GM12878 (cell line): Measurements from ENCODE around the gene PEX26. TPM values are rescaled to one million over a fixed set of nuclear protein-coding genes. Genes with fewer than 3 reads are reported as not detected.

Source experiments
- ATAC-seq: fragments of 200-7000 bp; cut with Tn5 transposase; 3 replicates; pipeline ENCODE4 v1.9.1; 2020; ENCODE audit warnings: mild to moderate bottlenecking, moderate library complexity
- BruUV-seq: library from RNA; stranded (reverse); fragments of 400-500 nt; replicated peaks from 2 replicates; lab custom pipeline; 2021; lab: Mats Ljungman, UMichigan
- CTCF ChIA-PET: fragments of 300-600 bp; sonication (Branson Sonifier 250); formaldehyde crosslinking; extraction: SDS; loops from one replicate; lab custom pipeline; 2021; ENCODE audit warnings: inconsistent platforms; lab: Yijun Ruan, JAX
- POLR2A ChIA-PET: fragments of 350-600 bp; formaldehyde crosslinking; extraction: SDS; loops from one replicate; lab custom pipeline; 2021; ENCODE audit warnings: inconsistent platforms; lab: Charles Lee
- RAD21 ChIA-PET: fragments of 300-600 bp; sonication (Branson Sonifier 250); formaldehyde crosslinking; loops from one replicate; lab custom pipeline; 2023; ENCODE audit warnings: antibody characterized with exemption; ENCODE audit not compliant: unreplicated experiment; lab: Charles Lee
- SMC1A ChIA-PET: fragments of 300-600 bp; sonication (Branson Sonifier 250); formaldehyde crosslinking; loops from one replicate; lab custom pipeline; 2023; ENCODE audit not compliant: unreplicated experiment, uncharacterized antibody; lab: Charles Lee
- DNase-seq: peaks from one replicate; pipeline ENCODE4 v3.0.0-alpha.2; 2011; ENCODE audit warnings: low read depth, low spot score
- FAIRE-seq: peaks from 3 replicates; lab custom pipeline; 2011; peaks lifted over from hg19 to GRCh38; lab: Jason Lieb, UNC
- H2AFZ ChIP-seq: 2 replicates; pipeline ENCODE4 v1.6.0; 2011; ENCODE audit warnings: low read depth, low read length, control low read depth; ENCODE audit not compliant: control insufficient read depth
- H3K27ac ChIP-seq: 2 replicates; pipeline ENCODE4 v1.5.1; 2011; ENCODE audit warnings: control low read depth; ENCODE audit not compliant: control insufficient read depth, insufficient read depth
- H3K27me3 ChIP-seq, 2 experiments: replicated peaks in 1 of 2; 2 replicates each; pipeline versions ENCODE4 v1.6.0 to v1.6.1; 2011; ENCODE audit warnings: low read length in 1 of 2; ENCODE audit not compliant: control insufficient read depth in 2 of 2, insufficient read depth in 2 of 2
- H3K36me3 ChIP-seq, 2 experiments: 2 replicates each; pipeline ENCODE4 v1.5.1; 2011; ENCODE audit warnings: low read length in 1 of 2; ENCODE audit not compliant: control insufficient read depth in 2 of 2, insufficient read depth in 2 of 2
- H3K4me1 ChIP-seq: 2 replicates; pipeline ENCODE4 v1.6.1; 2011; ENCODE audit warnings: mild to moderate bottlenecking, low read length, moderate library complexity, mixed read lengths; ENCODE audit not compliant: control insufficient read depth, insufficient read depth
- H3K4me2 ChIP-seq: 2 replicates; pipeline ENCODE4 v1.6.0; 2011; ENCODE audit warnings: control low read depth; ENCODE audit not compliant: control insufficient read depth, insufficient read depth
- H3K4me3 ChIP-seq: fragments of 200-600 bp; sonication (generic); 2 replicates; pipeline ENCODE4 v1.5.1; 2016
- H3K79me2 ChIP-seq: 2 replicates; pipeline ENCODE4 v1.6.0; 2011; ENCODE audit warnings: low read length; ENCODE audit not compliant: control insufficient read depth, insufficient read depth
- H3K9ac ChIP-seq: 2 replicates; pipeline ENCODE4 v1.8.0; 2011; ENCODE audit warnings: low read length, control low read depth, mixed read lengths; ENCODE audit not compliant: control insufficient read depth, insufficient read depth
- H3K9me3 ChIP-seq: replicated peaks from 3 replicates; pipeline ENCODE4 v1.5.1; 2011; ENCODE audit warnings: mild to moderate bottlenecking, low read length; ENCODE audit not compliant: control insufficient read depth, insufficient read depth
- H4K20me1 ChIP-seq: 2 replicates; pipeline ENCODE4 v1.6.0; 2011; ENCODE audit not compliant: control insufficient read depth, insufficient read depth
- BMI1 ChIP-seq: fragments of 450-650 bp; IDR thresholded peaks from 2 replicates; pipeline ENCODE4 v1.6.1; 2016; ENCODE audit warnings: mild to moderate bottlenecking, moderate library complexity, borderline replicate concordance
- BRCA1 ChIP-seq: IDR thresholded peaks from 2 replicates; pipeline ENCODE4 v1.6.1; 2011; ENCODE audit warnings: low read depth, low read length, improper control_type of control experiment
- FOS ChIP-seq: IDR thresholded peaks from 3 replicates; pipeline ENCODE4 v1.6.1; 2011; ENCODE audit warnings: borderline replicate concordance; ENCODE audit not compliant: insufficient read length; ENCODE audit errors: extremely low read depth
- RUNX3 ChIP-seq: IDR thresholded peaks from 2 replicates; pipeline ENCODE4 v1.6.1; 2012; ENCODE audit warnings: low read length, inconsistent platforms
- SUZ12 ChIP-seq: fragments of 200-600 bp; sonication (generic); IDR thresholded peaks from one replicate; pipeline ENCODE4 v1.6.1; 2018; ENCODE audit warnings: antibody characterized with exemption, mild to moderate bottlenecking; ENCODE audit not compliant: unreplicated experiment
- TBL1XR1 ChIP-seq: IDR thresholded peaks from 2 replicates; pipeline ENCODE4 v1.6.1; 2012; ENCODE audit warnings: low read depth, low read length, improper control_type of control experiment
- WGBS: methylation state at CpG from one replicate; pipeline ENCODE4 v1.1.6; 2016; ENCODE audit warnings: low lambda C conversion rate; ENCODE audit not compliant: insufficient replicate concordance, insufficient coverage; ENCODE audit errors: missing lambda C conversion rate; 5-methylcytosine and 5-hydroxymethylcytosine counted together
- in situ Hi-C: fragments of 300-500 bp; cut with MboI; formaldehyde crosslinking; loops from 9 replicates; pipeline ENCODE4 v1.14.3; 2018; ENCODE audit warnings: mixed read lengths
- intact Hi-C: fragments of 100-400 bp; cut with micrococcal nuclease; formaldehyde crosslinking; loops from one replicate; pipeline ENCODE4 v1.14.2; 2022; ENCODE audit not compliant: unreplicated experiment
- polyA plus RNA-seq, 11 experiments: library from polyadenylated mRNA; depleted of rRNA in 4 of 11; unstranded in 6 of 11; stranded (reverse) in 5 of 11; fragments of >200 nt; fragmentation: Nextera tagmentation in 4 of 11; fragmentation: Illumina TruSeq in 1 of 11; extraction: Ambion mirVana in 4 of 11; extraction: Trizol in 1 of 11; gene quantifications; 1 replicate in 1 of 11; 2 replicates in 10 of 11; pipeline versions ENCODE4 v1.2.1 to v1.2.3, GENCODE V29; 2011 to 2016; ENCODE audit warnings: inconsistent platforms in 2 of 11, missing spikeins in 2 of 11, low read depth in 1 of 11
- total RNA-seq, 4 experiments: library from RNA; depleted of rRNA in 3 of 4; stranded (reverse); fragments of >200 nt in 3 of 4; fragmentation: Illumina TruSeq in 1 of 4; extraction: Trizol in 1 of 4; gene quantifications; 2 replicates each; pipeline versions ENCODE4 v1.2.1 to v1.2.3, GENCODE V29; 2013 to 2021
- TF ChIP-seq, protein P1 (sequence below): fragments of 450-650 bp; formaldehyde crosslinking; IDR thresholded peaks from 2 replicates; pipeline ENCODE4 v1.4.0; 2020; ENCODE audit warnings: mild to moderate bottlenecking, moderate library complexity
- TF ChIP-seq, protein P2 (sequence below): fragments of 450-650 bp; IDR thresholded peaks from 2 replicates; pipeline ENCODE4 v1.6.1; 2017; ENCODE audit warnings: borderline replicate concordance
- TF ChIP-seq, protein P3 (sequence below): fragments of 450-650 bp; IDR thresholded peaks from 2 replicates; pipeline ENCODE4 v1.6.1; 2017; ENCODE audit warnings: mild to moderate bottlenecking, low read depth, inconsistent platforms; ENCODE audit not compliant: poor library complexity, severe bottlenecking

PEX26 gene
- total and polyA plus RNA-seq, 10 of the 15 experiments (the other 5 are each of a cell fraction or from before 2014, with no cell fraction given) = 0.79 to 50.8 (median 22.4) TPM

DNA sequence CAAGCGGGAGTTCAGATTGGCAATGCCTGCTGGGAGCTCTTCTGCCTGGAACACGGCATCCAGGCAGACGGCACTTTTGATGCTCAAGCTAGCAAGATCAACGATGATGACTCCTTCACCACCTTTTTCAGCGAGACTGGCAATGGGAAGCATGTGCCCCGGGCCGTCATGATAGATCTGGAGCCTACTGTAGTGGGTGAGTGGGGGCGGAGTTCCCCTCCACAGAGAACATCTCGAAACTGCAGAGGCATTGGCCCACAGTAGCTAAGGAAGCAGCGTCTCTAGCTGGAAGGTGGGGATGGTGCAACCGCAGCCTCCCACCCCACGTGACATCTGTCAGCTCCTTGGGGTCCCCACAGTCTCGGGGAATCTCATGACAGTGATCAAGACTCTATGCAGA lies 43.7 kb downstream of the PEX26 start (continued):
- TF ChIP-seq SUZ12 = no peak
- TF ChIP-seq, protein P1, sequence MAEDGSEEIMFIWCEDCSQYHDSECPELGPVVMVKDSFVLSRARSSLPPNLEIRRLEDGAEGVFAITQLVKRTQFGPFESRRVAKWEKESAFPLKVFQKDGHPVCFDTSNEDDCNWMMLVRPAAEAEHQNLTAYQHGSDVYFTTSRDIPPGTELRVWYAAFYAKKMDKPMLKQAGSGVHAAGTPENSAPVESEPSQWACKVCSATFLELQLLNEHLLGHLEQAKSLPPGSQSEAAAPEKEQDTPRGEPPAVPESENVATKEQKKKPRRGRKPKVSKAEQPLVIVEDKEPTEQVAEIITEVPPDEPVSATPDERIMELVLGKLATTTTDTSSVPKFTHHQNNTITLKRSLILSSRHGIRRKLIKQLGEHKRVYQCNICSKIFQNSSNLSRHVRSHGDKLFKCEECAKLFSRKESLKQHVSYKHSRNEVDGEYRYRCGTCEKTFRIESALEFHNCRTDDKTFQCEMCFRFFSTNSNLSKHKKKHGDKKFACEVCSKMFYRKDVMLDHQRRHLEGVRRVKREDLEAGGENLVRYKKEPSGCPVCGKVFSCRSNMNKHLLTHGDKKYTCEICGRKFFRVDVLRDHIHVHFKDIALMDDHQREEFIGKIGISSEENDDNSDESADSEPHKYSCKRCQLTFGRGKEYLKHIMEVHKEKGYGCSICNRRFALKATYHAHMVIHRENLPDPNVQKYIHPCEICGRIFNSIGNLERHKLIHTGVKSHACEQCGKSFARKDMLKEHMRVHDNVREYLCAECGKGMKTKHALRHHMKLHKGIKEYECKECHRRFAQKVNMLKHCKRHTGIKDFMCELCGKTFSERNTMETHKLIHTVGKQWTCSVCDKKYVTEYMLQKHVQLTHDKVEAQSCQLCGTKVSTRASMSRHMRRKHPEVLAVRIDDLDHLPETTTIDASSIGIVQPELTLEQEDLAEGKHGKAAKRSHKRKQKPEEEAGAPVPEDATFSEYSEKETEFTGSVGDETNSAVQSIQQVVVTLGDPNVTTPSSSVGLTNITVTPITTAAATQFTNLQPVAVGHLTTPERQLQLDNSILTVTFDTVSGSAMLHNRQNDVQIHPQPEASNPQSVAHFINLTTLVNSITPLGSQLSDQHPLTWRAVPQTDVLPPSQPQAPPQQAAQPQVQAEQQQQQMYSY (CRISPR knock-in tag) = no peak

DNA sequence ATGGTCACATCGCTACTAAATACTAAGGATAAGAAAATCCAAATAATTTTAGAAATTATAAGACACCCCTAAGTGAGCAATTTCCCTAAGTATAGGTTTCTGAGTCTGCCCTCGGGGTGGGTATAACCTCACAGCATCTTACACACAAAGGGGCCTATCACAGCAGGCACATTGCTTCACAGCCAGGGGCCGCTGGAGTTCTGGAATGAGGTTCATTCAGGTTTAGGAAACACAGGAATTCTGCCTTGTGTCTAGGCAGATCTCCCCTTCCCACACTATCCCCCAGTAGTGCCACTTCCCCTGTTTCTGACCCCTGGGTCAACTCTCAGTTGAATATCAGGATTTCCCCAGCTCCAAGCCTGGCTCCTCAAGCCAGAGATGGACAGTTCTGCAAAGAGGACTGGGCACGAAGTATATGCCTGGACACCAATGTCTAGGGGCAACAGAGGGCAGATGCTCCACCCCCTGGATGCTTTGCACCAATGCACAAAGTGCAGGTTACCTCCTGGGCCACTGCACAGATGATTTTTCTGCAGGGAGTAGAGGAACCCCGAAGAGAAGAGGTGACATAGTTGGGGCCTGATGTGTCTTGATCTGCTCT lies 44.3 kb downstream of the PEX26 start:
- no peaks in the 10 kb centered on the region; the same call in 2 of the 3 replicates for H3K9me3 ChIP-seq
- 67% methylated on average over 5 of the region's 5 CpGs for WGBS
- peaks cover 5% of the 10 kb centered on the region for H3K4me1 ChIP-seq
- ATAC-seq (no peak), FAIRE-seq (no peak), DNase-seq (no peak)
- no peak overlapping the region for H3K9ac ChIP-seq
- H3K4me3 ChIP-seq = no peak overlapping the region
- intact Hi-C loops = no loop called here
- H3K79me2 ChIP-seq = no peaks in the 10 kb centered on the region; the same call in 1 of the 2 replicates
- BruUV-seq = no TSS peak
- H3K36me3 ChIP-seq = peaks cover 0 to 12% of the 10 kb centered on the region in 2 experiments; a peak in 2 of 4 replicates
- ChIA-PET RAD21 (interaction anchor here (1.2 kb wide), 1 partner anchor 28 kb away, joined by 3 read pairs; the partner anchor contains the start of gene USP18), POLR2A (interaction anchor here (0.6 to 1.7 kb wide), 2 partner anchors 9 to 30 kb away, joined by 3 to 4 read pairs; no protein-coding TSS in a partner anchor), CTCF (interaction anchor here (1.0 kb wide), 1 partner anchor 46 kb away, joined by 3 read pairs; no protein-coding TSS in a partner anchor), SMC1A (interaction anchor here (1.0 kb wide), 1 partner anchor 31 kb away, joined by 3 read pairs; no protein-coding TSS in a partner anchor)
- H3K4me2 ChIP-seq = no peak overlapping the region
- no peak overlapping the region for H3K27ac ChIP-seq
- no peaks in the 10 kb centered on the region for H3K27me3 ChIP-seq
- H2AFZ ChIP-seq = no peak overlapping the region
- no peaks in the 10 kb centered on the region; the same call in 1 of the 2 replicates for H4K20me1 ChIP-seq
- in situ Hi-C loops = no loop called here
- TF ChIP-seq, protein P1 (CRISPR knock-in tag) = no peak
- TF ChIP-seq, protein P2, sequence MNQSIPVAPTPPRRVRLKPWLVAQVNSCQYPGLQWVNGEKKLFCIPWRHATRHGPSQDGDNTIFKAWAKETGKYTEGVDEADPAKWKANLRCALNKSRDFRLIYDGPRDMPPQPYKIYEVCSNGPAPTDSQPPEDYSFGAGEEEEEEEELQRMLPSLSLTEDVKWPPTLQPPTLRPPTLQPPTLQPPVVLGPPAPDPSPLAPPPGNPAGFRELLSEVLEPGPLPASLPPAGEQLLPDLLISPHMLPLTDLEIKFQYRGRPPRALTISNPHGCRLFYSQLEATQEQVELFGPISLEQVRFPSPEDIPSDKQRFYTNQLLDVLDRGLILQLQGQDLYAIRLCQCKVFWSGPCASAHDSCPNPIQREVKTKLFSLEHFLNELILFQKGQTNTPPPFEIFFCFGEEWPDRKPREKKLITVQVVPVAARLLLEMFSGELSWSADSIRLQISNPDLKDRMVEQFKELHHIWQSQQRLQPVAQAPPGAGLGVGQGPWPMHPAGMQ = no peak
- TF ChIP-seq FOS (no peak), RUNX3 (no peak), BMI1 (no peak), BRCA1 (no peak), TBL1XR1 (no peak)
- TF ChIP-seq, protein P3, sequence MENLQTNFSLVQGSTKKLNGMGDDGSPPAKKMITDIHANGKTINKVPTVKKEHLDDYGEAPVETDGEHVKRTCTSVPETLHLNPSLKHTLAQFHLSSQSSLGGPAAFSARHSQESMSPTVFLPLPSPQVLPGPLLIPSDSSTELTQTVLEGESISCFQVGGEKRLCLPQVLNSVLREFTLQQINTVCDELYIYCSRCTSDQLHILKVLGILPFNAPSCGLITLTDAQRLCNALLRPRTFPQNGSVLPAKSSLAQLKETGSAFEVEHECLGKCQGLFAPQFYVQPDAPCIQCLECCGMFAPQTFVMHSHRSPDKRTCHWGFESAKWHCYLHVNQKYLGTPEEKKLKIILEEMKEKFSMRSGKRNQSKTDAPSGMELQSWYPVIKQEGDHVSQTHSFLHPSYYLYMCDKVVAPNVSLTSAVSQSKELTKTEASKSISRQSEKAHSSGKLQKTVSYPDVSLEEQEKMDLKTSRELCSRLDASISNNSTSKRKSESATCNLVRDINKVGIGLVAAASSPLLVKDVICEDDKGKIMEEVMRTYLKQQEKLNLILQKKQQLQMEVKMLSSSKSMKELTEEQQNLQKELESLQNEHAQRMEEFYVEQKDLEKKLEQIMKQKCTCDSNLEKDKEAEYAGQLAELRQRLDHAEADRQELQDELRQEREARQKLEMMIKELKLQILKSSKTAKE = no peak
